ENCODE results near the gene BEAN1.
A peak's percentile ranks its signal among the peaks of the same experiment; 100 is the strongest.

The BEAN1 gene

GRCh38 chr16:66474750-66475199, 47.7 kb downstream of the BEAN1 start:
- H3K4me3 ChIP-seq (ENCODE audit: low read length): no peak overlapping the region
- TF ChIP-seq CTCF (conservative IDR thresholded peaks at IDR 0.05; ENCODE audit: low read depth, low read length): no peak
- no peak for DNase-seq (ENCODE audit: low read depth)

- H3K4me3 ChIP-seq (ENCODE audit: low read length): no peak overlapping the region
- TF ChIP-seq CTCF (conservative IDR thresholded peaks at IDR 0.05; ENCODE audit: low read depth, low read length): no peak
- no peak for DNase-seq (ENCODE audit: low read depth)
These were observed 48.1 kb downstream of the BEAN1 start for GRCh38 chr16:66475232-66475631.

- no peak overlapping the region for H3K4me3 ChIP-seq (ENCODE audit: low read length)
- DNase-seq (ENCODE audit: low read depth): no peak
- no peak for TF ChIP-seq CTCF (conservative IDR thresholded peaks at IDR 0.05; ENCODE audit: low read depth, low read length)
These were observed 49.4 kb downstream of the BEAN1 start for GRCh38 chr16:66476328-66477027.

GRCh38 chr16:66477028-66477515, 50.0 kb downstream of the BEAN1 start:
- DNase-seq (ENCODE audit: low read depth): no peak
- H3K4me3 ChIP-seq (ENCODE audit: low read length): no peak overlapping the region
- TF ChIP-seq CTCF (conservative IDR thresholded peaks at IDR 0.05; ENCODE audit: low read depth, low read length): no peak

GRCh38 chr16:66478733-66479511, 51.8 kb downstream of the BEAN1 start:
- peak; percentile 90 for TF ChIP-seq CTCF (conservative IDR thresholded peaks at IDR 0.05; ENCODE audit: low read depth, low read length)
- H3K4me3 ChIP-seq (ENCODE audit: low read length): no peak overlapping the region
- DNase-seq (ENCODE audit: low read depth): no peak

- no peak overlapping the region for H3K4me3 ChIP-seq (ENCODE audit: low read length)
- TF ChIP-seq CTCF (conservative IDR thresholded peaks at IDR 0.05; ENCODE audit: low read depth, low read length): no peak
- DNase-seq (ENCODE audit: low read depth): no peak
These were observed 52.7 kb downstream of the BEAN1 start for GRCh38 chr16:66479661-66480264.
